Left ventricle myocardium inferior (tissue), 1 donor: ENCODE measurements around the gene EFTUD2. TPM values are rescaled to one million over a fixed set of nuclear protein-coding genes. Genes with fewer than 3 reads are reported as not detected.
A peak's percentile ranks its signal among the peaks of the same experiment; 100 is the strongest.

Source experiments
- DNase-seq: peaks from one replicate; pipeline ENCODE4 v3.0.0-alpha.2; 2020
- H3K27ac ChIP-seq: fragments of 200-600 bp; replicated peaks from 2 replicates; pipeline ENCODE4 v1.8.0; 2021
- H3K27me3 ChIP-seq: fragments of 200-600 bp; 2 replicates; pipeline ENCODE4 v1.8.0; 2021; ENCODE audit warnings: low read depth
- H3K36me3 ChIP-seq: fragments of 200-600 bp; 2 replicates; pipeline ENCODE4 v1.8.0; 2021
- H3K4me1 ChIP-seq: fragments of 200-600 bp; 2 replicates; pipeline ENCODE4 v1.8.0; 2021
- H3K4me3 ChIP-seq: fragments of 200-600 bp; 2 replicates; pipeline ENCODE4 v1.8.0; 2021; ENCODE audit warnings: mild to moderate bottlenecking, moderate library complexity
- H3K9me3 ChIP-seq: fragments of 200-600 bp; replicated peaks from 2 replicates; pipeline ENCODE4 v1.8.0; 2021
- CTCF ChIP-seq: fragments of 200-600 bp; IDR thresholded peaks from 2 replicates; pipeline ENCODE4 v1.8.0; 2021; ENCODE audit warnings: antibody characterized with exemption, mild to moderate bottlenecking, borderline replicate concordance
- intact Hi-C: fragments of 100-400 bp; cut with micrococcal nuclease; formaldehyde crosslinking; loops from one replicate; pipeline ENCODE4 v1.11.0; 2022
- microRNA-seq: library from miRNA; unstranded; fragments of <30 nt; microRNA quantifications from one replicate; pipeline ENCODE4 v1.2.0, GENCODE V29; 2020
- total RNA-seq: library from RNA; stranded (reverse); fragmentation: NEBNext Ultra II Directional; extraction: Animal tissue kit (Norgen Biotek cat#: 25700); gene quantifications from one replicate; pipeline ENCODE4 v1.2.1, GENCODE V29; 2021
- donor health status: DM: no; HTN: yes; CAD: no; lungs with severe emphysema.

EFTUD2 gene
- total RNA-seq, 1 donor from 2014 or later: 62.0 TPM

GRCh38 chr17:44807817-44808155 lies 91.5 kb downstream of the EFTUD2 start:
- DNase-seq: no peak
- Histone ChIP-seq H3K27me3 (no peaks in the 10 kb centered on the region), H3K4me1 (peaks cover 39% of the 10 kb centered on the region), H3K9me3 (no peaks in the 10 kb centered on the region), H3K36me3 (peaks cover 27% of the 10 kb centered on the region), H3K4me3 (no peak overlapping the region), H3K27ac (no peak overlapping the region)
- intact Hi-C loops: no loop called here
- no peak for TF ChIP-seq CTCF

GRCh38 chr17:44807093-44807816 lies 92.0 kb downstream of the EFTUD2 start:
- no peak overlapping the region for H3K4me3 ChIP-seq
- no peak for TF ChIP-seq CTCF
- H3K27me3 ChIP-seq: no peaks in the 10 kb centered on the region
- H3K9me3 ChIP-seq: no peaks in the 10 kb centered on the region
- H3K27ac ChIP-seq: no peak overlapping the region
- no peak for DNase-seq
- H3K36me3 ChIP-seq: peaks cover 27% of the 10 kb centered on the region
- H3K4me1 ChIP-seq: peaks cover 39% of the 10 kb centered on the region
- intact Hi-C loops: no loop called here

GRCh38 chr17:44804302-44805089 lies 94.7 kb downstream of the EFTUD2 start:
- Histone ChIP-seq H3K9me3 (no peaks in the 10 kb centered on the region), H3K27ac (peak overlapping the region; percentile 86), H3K4me3 (no peak overlapping the region), H3K4me1 (peaks cover 41% of the 10 kb centered on the region), H3K27me3 (no peaks in the 10 kb centered on the region), H3K36me3 (peaks cover 30% of the 10 kb centered on the region)
- DNase-seq: peak; percentile 65
- intact Hi-C loops: no loop called here
- no peak for TF ChIP-seq CTCF

GRCh38 chr17:44801880-44802279 lies 97.4 kb downstream of the EFTUD2 start:
- intact Hi-C loops: no loop called here
- no peak for DNase-seq
- Histone ChIP-seq H3K9me3 (no peaks in the 10 kb centered on the region), H3K36me3 (peaks cover 29% of the 10 kb centered on the region), H3K4me3 (no peak overlapping the region), H3K27ac (peak overlapping the region; percentile 86), H3K4me1 (peaks cover 65% of the 10 kb centered on the region), H3K27me3 (no peaks in the 10 kb centered on the region)
- TF ChIP-seq CTCF: no peak

Small RNA genes within 50 kb of the gene (microRNA-seq; reads per million reads assigned to microRNA genes)
- gene MIR6783: not detected

Other genes with a start within 250 kb of the EFTUD2 start
- not detected for gene MEIOC, start 243.0 kb downstream of the EFTUD2 start, total RNA-seq
- 28.8 TPM for gene CCDC43, start 209.7 kb downstream of the EFTUD2 start, total RNA-seq
- 5.7 TPM for gene DBF4B, start 190.8 kb downstream of the EFTUD2 start, total RNA-seq
- gene ADAM11, start 140.5 kb downstream of the EFTUD2 start, total RNA-seq: 7.3 TPM
- gene GJC1, start 69.2 kb downstream of the EFTUD2 start, total RNA-seq: 18.8 TPM
- 18.3 TPM for gene HIGD1B, start 51.6 kb downstream of the EFTUD2 start, total RNA-seq
- 4.1 TPM for gene GFAP, start 16.1 kb upstream of the EFTUD2 start, total RNA-seq
- 0.49 TPM for gene KIF18B, start 48.3 kb upstream of the EFTUD2 start, total RNA-seq
- gene C1QL1, start 68.9 kb upstream of the EFTUD2 start, total RNA-seq: 0.74 TPM
- gene DCAKD, start 152.2 kb upstream of the EFTUD2 start, total RNA-seq: 25.9 TPM
- 86.0 TPM for gene NMT1, start 161.9 kb upstream of the EFTUD2 start, total RNA-seq
- gene PLCD3, start 233.1 kb upstream of the EFTUD2 start, total RNA-seq: 146 TPM
- 6.4 TPM for gene ACBD4, start 236.2 kb upstream of the EFTUD2 start, total RNA-seq
- gene HEXIM1, start 249.0 kb upstream of the EFTUD2 start, total RNA-seq: 28.8 TPM